ENCODE data around the gene RFPL1.
A peak's percentile ranks its signal among the peaks of the same experiment; 100 is the strongest.

The RFPL1 gene

GRCh38 chr22:29427176-29427760 is 11.1 kb upstream of the RFPL1 start:
- no peak for DNase-seq
- Mint-ChIP-seq H3K4me1 (no peaks in the 10 kb centered on the region), H3K9me3 (no peaks in the 10 kb centered on the region), H3K27me3 (peaks cover 35% of the 10 kb centered on the region), H3K27ac (no peak overlapping the region), H3K4me3 (no peak overlapping the region)
- ATAC-seq: no peak

- Mint-ChIP-seq H3K4me1 (no peaks in the 10 kb centered on the region), H3K27ac (no peak overlapping the region), H3K4me3 (no peak overlapping the region), H3K27me3 (peaks cover 57% of the 10 kb centered on the region), H3K9me3 (no peaks in the 10 kb centered on the region)
- ATAC-seq (no peak), DNase-seq (no peak)
Measured at GRCh38 chr22:29431986-29432385, 6.4 kb upstream of the RFPL1 start.

DNA sequence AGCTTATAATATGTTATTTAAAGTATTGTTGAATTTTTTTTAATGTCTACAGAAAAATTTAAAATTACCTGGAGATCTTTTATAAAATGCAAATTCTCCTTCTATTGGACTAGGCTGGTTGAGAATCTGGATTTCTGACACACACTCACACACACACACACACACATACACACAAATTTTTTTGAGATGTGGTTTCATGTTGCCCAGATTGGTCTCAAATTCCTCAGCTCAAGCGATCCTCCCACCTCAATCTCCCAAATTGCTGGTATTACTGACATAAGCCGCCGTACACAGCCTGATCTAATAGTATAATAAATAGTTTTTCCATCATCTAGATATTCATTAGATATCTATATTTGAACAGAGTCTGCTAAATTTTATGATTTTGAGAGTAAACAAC is 4.5 kb upstream of the RFPL1 start:
- H3K4me3 Mint-ChIP-seq: no peak overlapping the region
- H3K9me3 Mint-ChIP-seq: no peaks in the 10 kb centered on the region
- DNase-seq (no peak), ATAC-seq (no peak)
- no peak overlapping the region for H3K27ac Mint-ChIP-seq
- no peaks in the 10 kb centered on the region for H3K4me1 Mint-ChIP-seq
- peaks cover 53% of the 10 kb centered on the region for H3K27me3 Mint-ChIP-seq

DNA sequence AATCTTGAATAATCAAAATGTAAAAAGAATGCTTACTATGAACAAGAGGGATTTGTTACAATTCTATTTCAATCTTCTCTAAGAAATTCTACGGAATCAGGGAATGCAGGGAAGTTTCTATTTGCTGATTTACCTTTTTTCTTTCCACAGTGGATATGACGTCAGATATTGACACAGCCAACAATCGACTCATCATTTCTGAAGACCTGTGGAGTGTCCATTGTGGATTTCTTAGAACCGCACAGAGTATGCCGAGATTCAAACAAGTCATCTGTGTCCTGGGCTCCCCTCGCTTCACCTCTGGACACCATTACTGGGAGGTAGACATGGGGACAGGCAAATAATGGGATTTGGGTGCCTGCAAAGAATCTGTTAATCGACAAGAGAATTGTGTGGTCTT is 4.1 kb upstream of the RFPL1 start:
- DNase-seq (no peak), ATAC-seq (no peak)
- H3K4me3 Mint-ChIP-seq: no peak overlapping the region
- no peaks in the 10 kb centered on the region for H3K4me1 Mint-ChIP-seq
- no peak overlapping the region for H3K27ac Mint-ChIP-seq
- H3K9me3 Mint-ChIP-seq: no peaks in the 10 kb centered on the region
- H3K27me3 Mint-ChIP-seq: peaks cover 49% of the 10 kb centered on the region

- H3K9me3 Mint-ChIP-seq: no peaks in the 10 kb centered on the region
- ATAC-seq: no peak
- DNase-seq: no peak
- H3K27ac Mint-ChIP-seq: no peak overlapping the region
- no peak overlapping the region for H3K4me3 Mint-ChIP-seq
- peaks cover 42% of the 10 kb centered on the region for H3K27me3 Mint-ChIP-seq
- H3K4me1 Mint-ChIP-seq: no peaks in the 10 kb centered on the region
Measured at GRCh38 chr22:29435236-29436136, 2.9 kb upstream of the RFPL1 start.

DNA sequence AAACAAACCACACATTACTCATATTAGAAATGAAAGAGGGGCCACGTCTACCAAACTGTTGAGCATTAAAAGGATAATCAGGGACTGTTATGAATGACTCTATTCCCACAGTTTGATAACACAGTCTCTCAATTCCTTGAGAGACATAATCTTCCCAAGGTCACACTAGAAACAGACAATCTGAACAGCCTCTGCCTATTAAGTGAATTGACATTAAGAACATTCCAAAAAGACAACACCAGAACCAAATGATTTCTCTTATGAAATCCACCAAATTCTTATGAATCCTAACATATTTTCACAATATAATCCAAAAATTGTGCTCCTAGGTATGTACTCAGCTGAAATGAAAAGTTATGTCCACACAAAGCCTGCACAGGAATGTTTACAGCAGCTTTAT is 4.6 kb downstream of the RFPL1 start:
- ATAC-seq (no peak), DNase-seq (no peak)
- no peaks in the 10 kb centered on the region for H3K9me3 Mint-ChIP-seq
- H3K27me3 Mint-ChIP-seq: peaks cover 6% of the 10 kb centered on the region
- H3K4me3 Mint-ChIP-seq: no peak overlapping the region
- no peak overlapping the region for H3K27ac Mint-ChIP-seq
- no peaks in the 10 kb centered on the region for H3K4me1 Mint-ChIP-seq

- Mint-ChIP-seq H3K27ac (no peak overlapping the region), H3K4me1 (no peaks in the 10 kb centered on the region), H3K4me3 (no peak overlapping the region), H3K27me3 (peaks cover 6% of the 10 kb centered on the region), H3K9me3 (no peaks in the 10 kb centered on the region)
- no peak for DNase-seq
- no peak for ATAC-seq
Measured at GRCh38 chr22:29443452-29443851, 5.1 kb downstream of the RFPL1 start.

- ATAC-seq: no peak
- Mint-ChIP-seq H3K4me3 (no peak overlapping the region), H3K4me1 (no peaks in the 10 kb centered on the region), H3K27me3 (peaks cover 6% of the 10 kb centered on the region), H3K9me3 (no peaks in the 10 kb centered on the region), H3K27ac (no peak overlapping the region)
- no peak for DNase-seq
Measured at GRCh38 chr22:29443861-29444792, 5.7 kb downstream of the RFPL1 start.

DNA sequence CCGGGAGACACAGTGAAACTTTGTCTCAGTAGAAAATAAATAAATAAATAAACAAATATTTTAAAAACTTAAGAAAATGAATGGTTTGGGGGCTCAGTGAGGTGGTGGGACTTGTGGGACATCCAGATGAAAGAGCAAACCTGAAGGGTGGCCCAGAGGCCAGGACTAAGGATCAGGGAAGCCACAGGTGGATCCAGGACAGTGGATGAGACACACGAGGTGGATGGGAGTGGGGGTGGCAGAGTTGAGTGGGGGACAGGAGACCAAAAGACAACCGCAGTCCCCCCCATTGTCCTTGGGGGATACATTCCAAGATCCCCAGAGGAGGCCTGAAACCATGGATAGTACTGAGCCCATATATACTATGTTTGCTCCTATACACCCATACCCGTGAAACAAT is 7.1 kb downstream of the RFPL1 start:
- H3K4me3 Mint-ChIP-seq: no peak overlapping the region
- H3K9me3 Mint-ChIP-seq: no peaks in the 10 kb centered on the region
- ATAC-seq: no peak
- H3K27ac Mint-ChIP-seq: no peak overlapping the region
- H3K4me1 Mint-ChIP-seq: no peaks in the 10 kb centered on the region
- DNase-seq: no peak
- peaks cover 6% of the 10 kb centered on the region for H3K27me3 Mint-ChIP-seq

DNA sequence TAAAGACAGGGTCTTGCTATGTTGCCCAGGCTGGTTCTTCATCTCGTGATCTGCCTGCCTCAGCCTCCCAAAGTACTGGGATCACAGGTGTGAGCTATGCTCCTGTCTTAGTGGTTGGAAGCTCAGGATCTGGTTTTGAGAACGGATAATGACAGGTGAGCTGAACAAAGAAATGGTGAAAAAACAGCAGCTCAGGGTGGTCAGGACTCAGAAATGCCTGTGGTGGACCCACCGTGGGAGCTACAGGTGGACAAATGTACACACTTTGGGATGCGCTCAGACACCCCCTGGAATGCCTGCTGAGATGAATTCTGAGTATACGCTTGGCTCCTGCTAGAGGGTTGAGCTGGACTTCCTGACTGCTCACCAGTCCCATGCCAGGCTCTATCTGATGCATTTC is 9.5 kb downstream of the RFPL1 start:
- DNase-seq (no peak), ATAC-seq (no peak)
- H3K27ac Mint-ChIP-seq: no peak overlapping the region
- H3K9me3 Mint-ChIP-seq: no peaks in the 10 kb centered on the region
- H3K27me3 Mint-ChIP-seq: no peaks in the 10 kb centered on the region
- H3K4me1 Mint-ChIP-seq: no peaks in the 10 kb centered on the region
- H3K4me3 Mint-ChIP-seq: no peak overlapping the region

- ATAC-seq: no peak
- H3K4me1 Mint-ChIP-seq: no peaks in the 10 kb centered on the region
- H3K27me3 Mint-ChIP-seq: no peaks in the 10 kb centered on the region
- no peaks in the 10 kb centered on the region for H3K9me3 Mint-ChIP-seq
- H3K4me3 Mint-ChIP-seq: no peak overlapping the region
- H3K27ac Mint-ChIP-seq: no peak overlapping the region
- DNase-seq: no peak
Measured at GRCh38 chr22:29449296-29449875, 11.0 kb downstream of the RFPL1 start.

DNA sequence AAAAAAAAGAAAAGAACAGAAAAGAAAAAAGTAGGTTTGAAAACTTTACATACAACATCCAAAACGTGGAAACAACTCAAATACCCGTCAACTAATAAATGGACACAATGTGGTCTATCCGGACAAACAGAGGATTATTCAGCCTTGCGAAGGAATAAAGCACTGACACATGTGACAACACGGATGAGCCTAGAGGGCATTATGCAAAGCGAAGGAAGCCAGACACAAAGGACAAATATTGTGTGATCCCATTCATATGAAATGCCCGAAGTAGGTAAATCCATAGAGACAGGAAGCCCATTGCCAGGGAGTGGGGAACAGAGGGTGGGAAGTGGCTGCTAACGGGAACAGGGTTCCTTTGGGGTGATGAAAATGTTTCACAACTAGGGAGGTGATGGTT is 11.8 kb downstream of the RFPL1 start:
- no peaks in the 10 kb centered on the region for H3K4me1 Mint-ChIP-seq
- ATAC-seq (no peak), DNase-seq (no peak)
- no peaks in the 10 kb centered on the region for H3K9me3 Mint-ChIP-seq
- H3K27me3 Mint-ChIP-seq: no peaks in the 10 kb centered on the region
- H3K4me3 Mint-ChIP-seq: no peak overlapping the region
- H3K27ac Mint-ChIP-seq: no peak overlapping the region

- H3K4me3 Mint-ChIP-seq: no peak overlapping the region
- no peaks in the 10 kb centered on the region for H3K4me1 Mint-ChIP-seq
- peak overlapping the region in 1 of 2 donors; percentile 22 for H3K27ac Mint-ChIP-seq
- H3K27me3 Mint-ChIP-seq: no peaks in the 10 kb centered on the region
- no peaks in the 10 kb centered on the region for H3K9me3 Mint-ChIP-seq
- no peak for DNase-seq
- ATAC-seq: no peak
Measured at GRCh38 chr22:29451863-29452262, 13.5 kb downstream of the RFPL1 start.

GRCh38 chr22:29454276-29454675 is 15.9 kb downstream of the RFPL1 start:
- Mint-ChIP-seq H3K27ac (no peak overlapping the region), H3K9me3 (no peaks in the 10 kb centered on the region), H3K4me3 (no peak overlapping the region), H3K4me1 (no peaks in the 10 kb centered on the region), H3K27me3 (no peaks in the 10 kb centered on the region)
- no peak for DNase-seq
- ATAC-seq: no peak

- Mint-ChIP-seq H3K27me3 (no peaks in the 10 kb centered on the region), H3K4me1 (no peaks in the 10 kb centered on the region), H3K9me3 (no peaks in the 10 kb centered on the region), H3K4me3 (no peak overlapping the region), H3K27ac (no peak overlapping the region)
- ATAC-seq (no peak), DNase-seq (no peak)
Measured at GRCh38 chr22:29456211-29456671, 17.9 kb downstream of the RFPL1 start.

Measured in stimulated activated naive CD8-positive, alpha-beta T cell treated with anti-CD3 and anti-CD28 coated beads, Interleukin-15, amount 100 ng/mL, for 72 hours (primary cell).